A549 (cell line): ENCODE data around the gene SAAL1. TPM values are rescaled to one million over a fixed set of nuclear protein-coding genes. Genes with fewer than 3 reads are reported as not detected.

Experiments
- ATAC-seq, 2 experiments: fragments of 200-7000 bp in 1 of 2; fragments of >200 bp in 1 of 2; cut with Nextera tagmentation in 1 of 2; cut with Tn5 transposase in 1 of 2; 3 replicates each; pipeline versions ENCODE4 v1.8.0 to v1.9.1; 2018 to 2020; ENCODE audit warnings: mild to moderate bottlenecking in 1 of 2, moderate library complexity in 1 of 2
- CTCF ChIA-PET: fragments of 300-600 bp; sonication (Branson Sonifier 250); formaldehyde crosslinking; extraction: SDS; loops from one replicate; lab custom pipeline; 2021; ENCODE audit warnings: antibody characterized with exemption, inconsistent platforms; lab: Yijun Ruan, JAX
- POLR2A ChIA-PET: fragments of 350-600 bp; formaldehyde crosslinking; extraction: SDS; loops from one replicate; lab custom pipeline; 2021; ENCODE audit warnings: antibody characterized with exemption, inconsistent platforms; lab: Yijun Ruan, JAX
- DNase-seq, 2 experiments: peaks; one replicate each; pipeline versions ENCODE4 v3.0.0 to v3.0.0-alpha.2; 2011 to 2016; ENCODE audit warnings: low read depth in 1 of 2, low spot score in 1 of 2
- FAIRE-seq: peaks from 2 replicates; lab custom pipeline; 2011; peaks lifted over from hg19 to GRCh38; lab: Jason Lieb, UNC
- H3K27ac ChIP-seq, 2 experiments: fragments of >200 bp; sonication (Bioruptor Twin); formaldehyde crosslinking; 3 replicates each; pipeline ENCODE4 v1.5.1; 2016 to 2017
- H3K4me1 ChIP-seq: fragments of >200 bp; sonication (Bioruptor Twin); formaldehyde crosslinking; 3 replicates; pipeline ENCODE4 v1.6.1; 2016
- H3K4me2 ChIP-seq: fragments of >200 bp; sonication (Bioruptor Twin); formaldehyde crosslinking; 3 replicates; pipeline ENCODE4 v1.6.1; 2016
- H3K4me3 ChIP-seq: fragments of >200 bp; sonication (Bioruptor Twin); formaldehyde crosslinking; 3 replicates; pipeline ENCODE4 v1.5.1; 2016
- H3K9me3 ChIP-seq: fragments of >200 bp; sonication (Bioruptor Twin); formaldehyde crosslinking; 3 replicates; pipeline ENCODE4 v1.6.1; 2016
- CBX8 ChIP-seq: fragments of 200-600 bp; sonication (generic); IDR thresholded peaks from 2 replicates; pipeline ENCODE4 v1.6.1; 2016
- CHD4 ChIP-seq: fragments of 200-600 bp; sonication (generic); IDR thresholded peaks from 2 replicates; pipeline ENCODE4 v1.6.1; 2016; ENCODE audit warnings: antibody characterized with exemption, mild to moderate bottlenecking, borderline replicate concordance
- HDAC2 ChIP-seq: fragments of 200-600 bp; sonication (generic); IDR thresholded peaks from 2 replicates; pipeline ENCODE4 v1.6.1; 2016
- HEYL ChIP-seq: fragments of 250-450 bp; sonication (Bioruptor Pico); IDR thresholded peaks from 2 replicates; pipeline ENCODE4 v1.8.0; 2021; ENCODE audit warnings: mild to moderate bottlenecking, moderate library complexity
- HOXB5 ChIP-seq: fragments of 250-450 bp; sonication (Bioruptor Pico); IDR thresholded peaks from 2 replicates; pipeline ENCODE4 v1.5.0; 2020; ENCODE audit warnings: mild to moderate bottlenecking, moderate library complexity
- JUNB ChIP-seq: fragments of >200 bp; sonication (Bioruptor Twin); formaldehyde crosslinking; IDR thresholded peaks from 2 replicates; pipeline ENCODE4 v1.6.1; 2016
- KDM1A ChIP-seq: fragments of 200-600 bp; sonication (generic); IDR thresholded peaks from 2 replicates; pipeline ENCODE4 v1.6.1; 2016; ENCODE audit warnings: low read depth, mild to moderate bottlenecking
- MAFK ChIP-seq: fragments of 450-650 bp; IDR thresholded peaks from 2 replicates; pipeline ENCODE4 v1.6.1; 2014; ENCODE audit not compliant: partially characterized antibody
- MAZ ChIP-seq: fragments of 150-350 bp; IDR thresholded peaks from 2 replicates; pipeline ENCODE4 v1.6.1; 2014; ENCODE audit warnings: antibody characterized with exemption, low read depth, low read length, borderline replicate concordance
- MYC ChIP-seq: IDR thresholded peaks from 2 replicates; pipeline ENCODE4 v1.6.1; 2012; ENCODE audit warnings: mild to moderate bottlenecking, inconsistent platforms, low read length, improper control_type of control experiment, borderline replicate concordance
- NPAS2 ChIP-seq: fragments of 250-450 bp; sonication (Bioruptor Pico); IDR thresholded peaks from 2 replicates; pipeline ENCODE4 v1.8.0; 2022; ENCODE audit warnings: mild to moderate bottlenecking, moderate library complexity, borderline replicate concordance
- RNF2 ChIP-seq: fragments of 200-600 bp; sonication (generic); IDR thresholded peaks from 2 replicates; pipeline ENCODE4 v1.6.1; 2016; ENCODE audit warnings: low read depth, mild to moderate bottlenecking, antibody characterized with exemption, moderate library complexity, borderline replicate concordance
- TFCP2L1 ChIP-seq: fragments of 250-450 bp; sonication (Bioruptor Pico); IDR thresholded peaks from 2 replicates; pipeline ENCODE4 v1.5.0; 2021; ENCODE audit warnings: mild to moderate bottlenecking
- ZC3H11A ChIP-seq: fragments of 450-650 bp; IDR thresholded peaks from 2 replicates; pipeline ENCODE4 v1.6.1; 2014; ENCODE audit warnings: antibody characterized with exemption, mild to moderate bottlenecking
- ZNF302 ChIP-seq: fragments of 250-450 bp; sonication (Bioruptor Pico); IDR thresholded peaks from 2 replicates; pipeline ENCODE4 v1.9.0; 2021; ENCODE audit warnings: inconsistent platforms, mild to moderate bottlenecking, moderate library complexity
- ZSCAN20 ChIP-seq: fragments of 250-450 bp; sonication (Bioruptor Pico); IDR thresholded peaks from 2 replicates; pipeline ENCODE4 v1.8.0; 2022; ENCODE audit warnings: mild to moderate bottlenecking, moderate library complexity
- WGBS: methylation state at CpG from one replicate; pipeline ENCODE4 v1.1.6; 2017; ENCODE audit errors: missing lambda C conversion rate; 5-methylcytosine and 5-hydroxymethylcytosine counted together
- polyA plus RNA-seq, 4 experiments: library from polyadenylated mRNA; depleted of rRNA in 3 of 4; stranded (reverse); fragments of >200 nt; fragmentation: RNase III in 1 of 4; extraction: RNeasy Plus Mini Kit Qiagen cat#74134 plus additional on column Dnase treatment in 1 of 4; gene quantifications; 2 replicates in 3 of 4; 3 replicates in 1 of 4; pipeline ENCODE4 v1.2.3, GENCODE V29; 2011 to 2017
- TF ChIP-seq, protein P1 (sequence below): fragments of 250-450 bp; sonication (Bioruptor Pico); IDR thresholded peaks from 2 replicates; pipeline ENCODE4 v1.5.0; 2021; ENCODE audit warnings: mild to moderate bottlenecking, moderate library complexity, borderline replicate concordance
- TF ChIP-seq, protein P2 (sequence below): fragments of 250-450 bp; sonication (Bioruptor Pico); IDR thresholded peaks from 2 replicates; pipeline ENCODE4 v1.5.0; 2020; ENCODE audit warnings: low read depth, mild to moderate bottlenecking, moderate library complexity
- TF ChIP-seq, protein P3 (sequence below): IDR thresholded peaks from 2 replicates; pipeline ENCODE4 v1.6.1; 2012
- TF ChIP-seq, protein P4 (sequence below): fragments of 450-650 bp; IDR thresholded peaks from 2 replicates; pipeline ENCODE4 v1.6.1; 2014; ENCODE audit warnings: antibody characterized with exemption

The SAAL1 gene
- polyA plus RNA-seq, 2 of the 4 experiments (the other 2 are of a cell fraction), result 46.5 to 56.3 TPM

DNA sequence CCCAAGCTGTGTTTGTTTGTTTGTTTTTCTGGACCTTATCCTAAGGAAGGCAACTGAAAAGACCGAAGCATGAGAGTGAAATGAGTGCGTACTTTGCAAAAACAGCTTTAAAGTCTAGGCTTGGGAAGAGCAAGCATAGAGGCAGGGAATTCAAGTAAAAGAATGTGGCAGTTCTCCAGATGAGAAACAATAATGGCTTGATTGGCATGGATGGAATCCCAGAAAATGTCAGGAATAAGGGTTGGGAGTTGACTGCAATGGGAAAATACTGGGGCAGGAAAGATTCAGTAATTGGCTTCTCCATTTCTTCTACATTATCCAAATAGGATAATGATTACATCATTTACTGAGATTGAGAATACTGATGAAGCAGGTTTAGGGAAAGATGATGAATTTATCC, 17.5 kb downstream of the SAAL1 start:
- Histone ChIP-seq H3K27ac (no peak overlapping the region), H3K4me1 (0 out of 3 replicates have a peak, but pooled peaks cover 5% of the 10 kb centered on the region), H3K9me3 (no peaks in the 10 kb centered on the region)
- CTCF ChIA-PET, result interaction anchor here (1.3 kb wide), 1 partner anchor 18 kb away, joined by 3 read pairs; the partner anchor contains the start of gene SAAL1
- FAIRE-seq (no peak), DNase-seq (no peak), ATAC-seq (no peak)
- 92% methylated on average over 2 of the region's 2 CpGs for WGBS
- TF ChIP-seq MAFK (no peak), ZSCAN20 (CRISPR knock-in tag) (no peak), KDM1A (no peak), ZC3H11A (no peak)
- TF ChIP-seq, all 56 proteins: peak for 0
- Histone ChIP-seq H3K4me2 (no peak overlapping the region), H3K4me3 (no peak overlapping the region)
- POLR2A ChIA-PET, result no interaction called here

DNA sequence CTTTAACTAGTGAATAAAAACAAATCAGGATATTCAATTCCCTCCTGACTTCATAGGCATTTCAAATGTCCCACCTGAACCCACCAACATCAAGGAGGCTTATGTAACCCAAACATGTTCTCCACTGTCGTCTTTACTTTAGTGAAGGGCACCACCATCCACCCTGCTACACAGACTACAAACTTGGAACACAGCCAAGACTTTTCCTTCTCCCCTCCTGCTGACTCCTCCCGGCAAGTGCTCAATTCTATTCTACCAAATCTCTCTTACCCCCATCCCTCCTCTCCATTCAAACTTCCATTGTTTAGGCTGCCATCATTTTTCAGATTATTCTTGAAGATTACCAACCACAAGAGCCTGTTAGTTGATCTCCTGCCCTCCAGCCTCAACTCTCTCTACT, 24.3 kb downstream of the SAAL1 start:
- no peak overlapping the region for H3K4me3 ChIP-seq
- 94% methylated on average over 2 of the region's 2 CpGs for WGBS
- no peak overlapping the region for H3K4me2 ChIP-seq
- no peak for TF ChIP-seq MAFK
- TF ChIP-seq, protein P1, sequence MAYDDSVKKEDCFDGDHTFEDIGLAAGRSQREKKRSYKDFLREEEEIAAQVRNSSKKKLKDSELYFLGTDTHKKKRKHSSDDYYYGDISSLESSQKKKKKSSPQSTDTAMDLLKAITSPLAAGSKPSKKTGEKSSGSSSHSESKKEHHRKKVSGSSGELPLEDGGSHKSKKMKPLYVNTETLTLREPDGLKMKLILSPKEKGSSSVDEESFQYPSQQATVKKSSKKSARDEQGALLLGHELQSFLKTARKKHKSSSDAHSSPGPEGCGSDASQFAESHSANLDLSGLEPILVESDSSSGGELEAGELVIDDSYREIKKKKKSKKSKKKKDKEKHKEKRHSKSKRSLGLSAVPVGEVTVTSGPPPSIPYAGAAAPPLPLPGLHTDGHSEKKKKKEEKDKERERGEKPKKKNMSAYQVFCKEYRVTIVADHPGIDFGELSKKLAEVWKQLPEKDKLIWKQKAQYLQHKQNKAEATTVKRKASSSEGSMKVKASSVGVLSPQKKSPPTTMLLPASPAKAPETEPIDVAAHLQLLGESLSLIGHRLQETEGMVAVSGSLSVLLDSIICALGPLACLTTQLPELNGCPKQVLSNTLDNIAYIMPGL (CRISPR knock-in tag), result no peak
- TF ChIP-seq KDM1A, result no peak
- TF ChIP-seq HDAC2, result no peak
- no peak for TF ChIP-seq MYC
- TF ChIP-seq HEYL (CRISPR knock-in tag), result no peak
- ATAC-seq (no peak), DNase-seq (no peak), FAIRE-seq (no peak)
- H3K9me3 ChIP-seq, result no peaks in the 10 kb centered on the region
- no peaks in the 10 kb centered on the region for H3K4me1 ChIP-seq
- ChIA-PET CTCF (interaction anchor here (1.5 to 1.7 kb wide), 2 partner anchors 34 to 103 kb away, joined by 5 to 6 read pairs; no protein-coding TSS in a partner anchor), POLR2A (no interaction called here)
- H3K27ac ChIP-seq, result no peak overlapping the region

DNA sequence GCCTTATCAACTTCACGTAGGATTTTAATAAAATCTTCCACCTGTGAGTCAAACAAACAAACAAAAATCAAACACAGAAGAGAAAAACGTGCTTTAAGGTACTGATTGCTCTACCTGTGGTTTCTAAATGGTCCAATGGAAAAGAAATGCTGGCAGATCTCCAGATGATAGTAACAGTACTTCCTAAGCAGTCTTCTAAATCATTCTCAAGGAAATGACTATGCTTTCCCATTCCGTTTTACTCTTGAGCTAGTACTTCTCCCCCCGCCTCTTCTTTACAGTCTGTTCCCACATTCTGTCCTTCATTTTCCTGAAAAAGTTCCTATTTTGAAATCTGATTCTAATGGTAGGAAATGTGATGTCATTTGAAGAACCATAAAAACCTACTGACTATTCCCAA, 25.4 kb downstream of the SAAL1 start:
- H3K4me1 ChIP-seq, result no peaks in the 10 kb centered on the region
- no peak overlapping the region for H3K4me3 ChIP-seq
- ATAC-seq (no peak), FAIRE-seq (no peak), DNase-seq (no peak)
- H3K4me2 ChIP-seq, result no peak overlapping the region
- TF ChIP-seq CHD4 (no peak), TFCP2L1 (no peak), MAZ (no peak), NPAS2 (CRISPR knock-in tag) (no peak), CBX8 (no peak), HOXB5 (CRISPR knock-in tag) (no peak), RNF2 (no peak), JUNB (no peak), ZNF302 (CRISPR knock-in tag) (no peak)
- TF ChIP-seq, protein P2, sequence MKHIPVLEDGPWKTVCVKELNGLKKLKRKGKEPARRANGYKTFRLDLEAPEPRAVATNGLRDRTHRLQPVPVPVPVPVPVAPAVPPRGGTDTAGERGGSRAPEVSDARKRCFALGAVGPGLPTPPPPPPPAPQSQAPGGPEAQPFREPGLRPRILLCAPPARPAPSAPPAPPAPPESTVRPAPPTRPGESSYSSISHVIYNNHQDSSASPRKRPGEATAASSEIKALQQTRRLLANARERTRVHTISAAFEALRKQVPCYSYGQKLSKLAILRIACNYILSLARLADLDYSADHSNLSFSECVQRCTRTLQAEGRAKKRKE (CRISPR knock-in tag), result no peak
- TF ChIP-seq, protein P3, sequence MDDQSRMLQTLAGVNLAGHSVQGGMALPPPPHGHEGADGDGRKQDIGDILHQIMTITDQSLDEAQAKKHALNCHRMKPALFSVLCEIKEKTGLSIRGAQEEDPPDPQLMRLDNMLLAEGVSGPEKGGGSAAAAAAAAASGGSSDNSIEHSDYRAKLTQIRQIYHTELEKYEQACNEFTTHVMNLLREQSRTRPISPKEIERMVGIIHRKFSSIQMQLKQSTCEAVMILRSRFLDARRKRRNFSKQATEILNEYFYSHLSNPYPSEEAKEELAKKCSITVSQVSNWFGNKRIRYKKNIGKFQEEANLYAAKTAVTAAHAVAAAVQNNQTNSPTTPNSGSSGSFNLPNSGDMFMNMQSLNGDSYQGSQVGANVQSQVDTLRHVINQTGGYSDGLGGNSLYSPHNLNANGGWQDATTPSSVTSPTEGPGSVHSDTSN, result no peak
- TF ChIP-seq, protein P4, sequence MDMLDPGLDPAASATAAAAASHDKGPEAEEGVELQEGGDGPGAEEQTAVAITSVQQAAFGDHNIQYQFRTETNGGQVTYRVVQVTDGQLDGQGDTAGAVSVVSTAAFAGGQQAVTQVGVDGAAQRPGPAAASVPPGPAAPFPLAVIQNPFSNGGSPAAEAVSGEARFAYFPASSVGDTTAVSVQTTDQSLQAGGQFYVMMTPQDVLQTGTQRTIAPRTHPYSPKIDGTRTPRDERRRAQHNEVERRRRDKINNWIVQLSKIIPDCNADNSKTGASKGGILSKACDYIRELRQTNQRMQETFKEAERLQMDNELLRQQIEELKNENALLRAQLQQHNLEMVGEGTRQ, result no peak
- 89% methylated on average over 4 of the region's 4 CpGs for WGBS
- H3K9me3 ChIP-seq, result no peaks in the 10 kb centered on the region
- H3K27ac ChIP-seq, result no peak overlapping the region
- ChIA-PET POLR2A (no interaction called here), CTCF (interaction anchor here (1.7 kb wide), 1 partner anchor 102 kb away, joined by 6 read pairs; no protein-coding TSS in a partner anchor)
